ACHN (cell line): ENCODE data around the gene EFCAB5.
A peak's percentile ranks its signal among the peaks of the same experiment; 100 is the strongest.
"Not testable (repeated sequence)": the region's sequence is repeated elsewhere in the genome, so short reads cannot be mapped to it uniquely, and the experiment has no call there.

Source experiments
- DNase-seq: peaks from one replicate; pipeline ENCODE4 v3.0.0-alpha.2; 2015
- in situ Hi-C: cut with HindIII; loops from 2 replicates; pipeline ENCODE4 v1.10.0; 2017; ENCODE audit warnings: low sequenced_read_pairs, low pct_ligation_motif_present, low pct_unique_long_range_greater_than_20kb

Gene EFCAB5

DNA sequence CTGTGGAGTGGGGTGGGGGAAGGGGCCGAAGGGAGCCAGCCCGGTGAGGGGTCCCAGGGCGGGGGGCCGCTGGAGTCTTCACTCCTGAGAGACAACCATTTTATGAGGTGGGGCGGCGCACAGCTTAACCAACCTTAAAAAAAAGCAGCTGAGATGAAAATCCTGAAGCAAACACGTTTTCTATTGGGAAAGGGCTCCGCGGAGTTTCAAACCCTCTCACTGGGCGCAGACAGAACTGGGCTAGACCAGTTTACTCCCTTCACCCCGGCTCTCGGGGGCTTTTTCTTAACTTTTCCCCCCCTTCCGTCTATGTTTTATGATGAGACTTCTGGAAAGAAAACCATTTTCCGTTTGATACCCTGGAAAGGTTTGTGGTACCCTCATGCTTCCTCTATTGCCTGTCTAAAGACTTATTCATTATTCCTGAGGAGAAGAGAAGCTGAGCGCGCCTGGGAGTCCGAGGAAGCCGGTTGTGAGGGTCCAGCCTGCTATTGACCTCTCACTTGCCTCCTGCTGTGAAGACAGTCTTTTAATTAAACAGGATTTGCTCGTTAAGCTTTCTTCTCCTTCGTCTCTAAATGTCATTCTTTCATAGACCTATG is 10.9 kb upstream of the EFCAB5 start:
- in situ Hi-C loops, result loop anchor here (25.0 kb wide), 3 partner anchors 107 to 268 kb away; no protein-coding TSS in a partner anchor
- no peak for DNase-seq

- in situ Hi-C loops, result loop anchor here (25.0 kb wide), 3 partner anchors 106 to 269 kb away; no protein-coding TSS in a partner anchor
- peak; percentile 82 for DNase-seq
Observed at GRCh38 chr17:29931231-29931932, 10.1 kb upstream of the EFCAB5 start.

- in situ Hi-C loops, result loop anchor here (25.0 kb wide), 3 partner anchors 104 to 271 kb away; no protein-coding TSS in a partner anchor
- peak; percentile 80 for DNase-seq
Observed at GRCh38 chr17:29933379-29933778, 8.1 kb upstream of the EFCAB5 start.

DNA sequence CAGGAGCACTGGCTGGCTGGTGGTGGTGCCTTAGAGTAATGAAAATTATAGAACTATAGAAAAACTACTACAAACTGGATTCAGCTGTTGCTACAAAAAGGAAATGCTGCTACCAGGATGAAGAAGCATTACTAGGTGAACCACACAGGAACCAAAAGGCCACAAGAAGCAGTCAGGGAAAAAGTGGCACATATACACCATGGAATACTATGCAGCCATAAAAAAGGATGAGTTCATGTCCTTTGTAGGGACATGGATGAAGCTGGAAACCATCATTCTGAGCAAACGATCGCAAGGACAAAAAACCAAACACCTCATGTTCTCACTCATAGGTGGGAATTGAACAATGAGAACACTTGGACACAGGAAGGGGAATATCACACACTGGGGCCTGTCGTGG is 5.5 kb upstream of the EFCAB5 start:
- in situ Hi-C loops, result loop anchor here (25.0 kb wide), 3 partner anchors 101 to 274 kb away; no protein-coding TSS in a partner anchor
- DNase-seq, result not testable (repeated sequence)

DNA sequence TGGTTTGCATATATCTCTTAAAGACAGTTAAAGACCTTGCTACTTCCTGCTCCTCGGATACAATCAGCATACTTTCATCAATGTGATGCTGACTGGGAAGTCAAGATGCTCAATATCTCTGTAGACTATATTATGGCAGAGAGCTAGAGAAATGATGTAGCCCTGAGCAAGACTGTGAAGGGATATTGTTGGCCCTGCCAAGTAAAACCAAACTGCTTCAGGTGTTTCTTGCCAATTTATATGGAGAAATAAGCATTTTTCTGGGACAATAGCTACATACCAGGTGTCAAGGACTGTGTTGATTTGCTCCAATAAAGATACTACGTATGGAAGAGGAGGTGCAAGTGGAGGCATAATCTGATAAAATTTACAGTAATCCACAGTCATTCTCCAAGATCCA is 4.7 kb upstream of the EFCAB5 start:
- DNase-seq, result no peak
- in situ Hi-C loops, result loop anchor here (25.0 kb wide), 3 partner anchors 101 to 274 kb away; no protein-coding TSS in a partner anchor

- no peak for DNase-seq
- in situ Hi-C loops, result loop anchor here (25.0 kb wide), 3 partner anchors 92 to 283 kb away; no protein-coding TSS in a partner anchor
Observed at GRCh38 chr17:29945281-29945680, 3.8 kb downstream of the EFCAB5 start.

- DNase-seq, result no peak
- in situ Hi-C loops, result loop anchor here (25.0 kb wide), 3 partner anchors 89 to 286 kb away; no protein-coding TSS in a partner anchor
Observed at GRCh38 chr17:29948448-29949215, 7.2 kb downstream of the EFCAB5 start.

GRCh38 chr17:29949696-29950095 is 8.3 kb downstream of the EFCAB5 start:
- DNase-seq, result no peak
- in situ Hi-C loops, result loop anchor here (25.0 kb wide), 3 partner anchors 88 to 287 kb away; no protein-coding TSS in a partner anchor

- in situ Hi-C loops, result no loop called here
- no peak for DNase-seq
Observed at GRCh38 chr17:29954405-29954804, 13.0 kb downstream of the EFCAB5 start.

- in situ Hi-C loops, result no loop called here
- no peak for DNase-seq
Observed at GRCh38 chr17:29956225-29956624, 14.8 kb downstream of the EFCAB5 start.

DNA sequence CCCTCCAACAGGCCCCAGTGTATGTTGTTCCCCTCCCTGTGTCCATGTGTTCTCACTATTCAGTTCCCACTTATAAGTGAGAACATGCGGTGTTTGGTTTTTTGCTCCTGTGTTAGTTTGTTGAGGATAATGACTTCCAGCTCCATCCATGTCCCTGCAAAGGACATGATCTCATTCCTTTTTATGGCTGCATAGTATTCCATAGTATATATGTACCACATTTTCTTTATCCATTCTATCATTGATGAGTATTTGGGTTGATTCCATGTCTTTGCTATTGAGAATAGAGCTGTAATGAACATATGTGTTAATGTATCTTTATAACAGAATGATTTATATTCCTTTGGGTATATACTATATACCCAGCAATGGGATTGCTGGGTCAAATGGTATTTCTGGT is 16.1 kb downstream of the EFCAB5 start:
- in situ Hi-C loops, DNase-seq: not testable (repeated sequence)

DNA sequence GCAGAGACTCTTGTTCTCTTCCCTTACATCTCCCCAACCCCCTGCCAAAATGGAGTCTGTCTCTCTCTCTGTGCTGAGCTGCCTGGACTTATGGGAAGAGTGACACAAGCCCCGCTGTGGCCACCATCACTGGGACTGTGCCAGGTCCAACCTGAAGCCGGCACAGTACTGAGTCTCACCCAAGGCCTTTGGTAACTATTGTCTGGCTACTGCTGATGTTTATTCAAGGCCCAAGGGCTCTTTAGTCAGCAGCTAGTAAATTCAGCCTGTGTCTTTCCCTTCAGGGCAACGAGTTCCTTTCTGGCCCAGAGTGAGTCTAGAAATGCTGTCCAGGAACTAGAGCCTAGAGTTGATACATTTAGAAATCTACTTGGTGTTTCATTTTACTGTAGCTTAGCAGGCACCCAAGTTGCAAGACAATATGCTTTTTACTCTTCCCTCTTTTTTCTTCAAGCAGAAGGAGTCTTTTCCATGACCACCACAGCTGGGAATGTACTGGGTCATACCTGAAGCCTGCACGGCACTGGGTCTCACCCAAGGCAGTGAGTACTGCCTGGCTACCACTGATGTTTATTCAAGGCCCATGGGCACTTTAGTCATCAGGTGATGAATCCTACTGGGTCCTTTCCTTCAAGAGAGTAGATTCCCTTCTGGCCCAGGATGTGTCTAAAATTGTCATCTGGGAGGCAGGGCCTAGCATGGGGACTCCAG is 17.7 kb downstream of the EFCAB5 start:
- in situ Hi-C loops, result no loop called here

DNA sequence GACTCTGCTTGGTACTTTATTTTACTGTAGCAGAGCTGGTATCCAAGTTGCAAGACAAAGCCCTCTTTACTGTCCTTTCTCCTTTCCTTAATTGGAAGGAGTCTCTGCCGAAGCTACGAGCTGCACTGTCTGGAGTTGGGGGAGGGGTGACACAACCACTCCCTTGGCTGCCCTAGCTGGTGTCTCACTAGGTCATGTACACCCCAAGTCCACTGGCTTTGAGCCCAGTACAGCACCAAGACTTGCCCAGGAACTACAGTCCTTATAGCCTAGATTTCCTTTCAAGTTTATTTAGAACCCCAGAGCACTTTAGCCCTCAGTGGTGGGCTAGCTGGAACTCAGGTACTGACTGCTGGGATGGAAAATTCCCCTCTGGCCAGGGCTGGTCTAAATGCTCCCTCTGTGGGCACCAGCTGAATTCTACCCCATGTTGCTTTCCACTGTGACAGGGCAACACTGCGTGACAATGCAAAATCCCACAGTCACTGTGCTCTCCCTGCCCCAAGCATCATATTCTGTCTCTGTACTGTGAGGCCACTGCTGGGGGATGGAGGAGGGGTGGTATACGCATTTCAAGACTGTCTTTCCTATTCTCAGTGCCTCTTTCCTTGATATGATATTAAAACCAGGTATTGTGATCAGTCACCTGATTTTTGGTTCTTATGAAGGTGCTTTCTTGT is 18.4 kb downstream of the EFCAB5 start:
- in situ Hi-C loops, result no loop called here
- no peak for DNase-seq

More for the DNA sequence above, 17.7 kb downstream of the EFCAB5 start:
- DNase-seq, result no peak

DNA sequence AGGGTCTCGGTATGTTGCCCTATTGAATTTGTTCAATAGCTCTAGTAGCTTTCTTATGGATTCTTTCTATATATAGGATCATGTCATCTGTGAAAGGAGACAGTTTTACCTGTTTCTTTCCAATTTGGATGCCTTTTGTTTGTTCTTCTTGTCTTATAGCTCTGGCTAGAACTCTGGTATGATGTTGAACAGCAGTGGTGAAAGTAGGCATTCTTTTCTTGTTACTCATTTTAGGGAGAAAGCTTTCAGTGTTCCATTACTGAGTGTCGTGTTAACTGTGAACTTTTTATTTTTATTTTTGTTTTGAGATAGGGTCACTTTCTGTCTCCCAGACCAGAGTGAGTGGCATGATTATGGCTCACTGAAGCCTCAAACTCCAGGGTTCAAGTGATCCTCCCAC is 21.2 kb downstream of the EFCAB5 start:
- no peak for DNase-seq
- in situ Hi-C loops, result no loop called here

DNA sequence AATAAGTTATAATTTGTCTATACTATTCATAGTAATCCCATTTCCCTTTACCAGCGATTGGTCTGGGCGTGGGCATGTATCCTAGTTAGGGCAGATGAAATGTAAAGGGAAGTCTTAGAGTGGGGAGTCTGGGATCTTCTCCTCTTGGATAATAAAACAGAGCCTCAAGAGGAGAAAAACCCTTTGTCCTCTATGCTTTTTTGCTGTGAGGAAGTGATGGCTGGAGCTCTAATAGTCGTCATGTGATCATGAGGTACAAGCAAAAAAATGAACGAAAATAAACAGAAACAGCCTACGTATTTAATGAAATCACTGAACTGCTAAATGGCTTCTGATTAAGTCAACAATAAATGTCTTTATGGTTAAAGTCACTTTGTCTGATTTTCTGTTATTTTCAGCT is 26.8 kb downstream of the EFCAB5 start:
- no peak for DNase-seq
- in situ Hi-C loops, result no loop called here

- in situ Hi-C loops, result no loop called here
- DNase-seq, result no peak
Observed at GRCh38 chr17:29972277-29972676, 30.8 kb downstream of the EFCAB5 start.

GRCh38 chr17:29973005-29973404 is 31.6 kb downstream of the EFCAB5 start:
- in situ Hi-C loops, result no loop called here
- DNase-seq, result no peak

GRCh38 chr17:29977836-29978235 is 36.4 kb downstream of the EFCAB5 start:
- in situ Hi-C loops, result no loop called here
- no peak for DNase-seq
